ENCODE data around the gene M1AP. TPM values are rescaled to one million over a fixed set of nuclear protein-coding genes. Genes with fewer than 3 reads are reported as not detected.

M1AP gene
- total and polyA plus RNA-seq, 9 of the 15 experiments (the other 6 are each of a cell fraction or from before 2014, with no cell fraction given): 0.06 to 0.33 (median 0.11) TPM; not detected in 4

- no TSS peak for BruUV-seq (replicated peaks)
- Histone ChIP-seq H4K20me1 (replicated peaks; ENCODE audit: control insufficient read depth, insufficient read depth, low read length) (no peaks in the 10 kb centered on the region), H3K4me3 (no peak overlapping the region), H3K9me3 (replicated peaks; ENCODE audit: control insufficient read depth, insufficient read depth, low read depth, low read length) (no peaks in the 10 kb centered on the region), H3K79me2 (ENCODE audit: control insufficient read depth, insufficient read depth, low read length) (no peaks in the 10 kb centered on the region), H3K27ac (ENCODE audit: extremely low read depth, low read depth, low read length) (no peak overlapping the region), H3K9me1 (ENCODE audit: control insufficient read depth, insufficient read depth, low read length) (no peaks in the 10 kb centered on the region), H3K36me3 (ENCODE audit: control insufficient read depth, insufficient read depth, low read length) (no peaks in the 10 kb centered on the region), H3K9ac (ENCODE audit: insufficient read depth in 1 of 2, low read depth in 2 of 2, low read length in 2 of 2) (no peak overlapping the region), H3K4me2 (ENCODE audit: insufficient read depth, low read length) (no peak overlapping the region), H3K4me1 (replicated peaks in 1 of 2; ENCODE audit: control insufficient read depth in 2 of 2, insufficient read depth in 2 of 2, low read length in 2 of 2) (no peaks in the 10 kb centered on the region), H2AFZ (ENCODE audit: low read depth, low read length) (no peak overlapping the region), H3K27me3 (ENCODE audit: control insufficient read depth in 2 of 2, insufficient read depth in 2 of 2, low read length in 2 of 2) (peaks cover 3 to 15% of the 10 kb centered on the region in 2 experiments; a peak in 3 of 5 replicates)
- intact Hi-C loops (cut with micrococcal nuclease) (loop anchor here (10.0 kb wide), 1 partner anchor 719 kb away; no protein-coding TSS in a partner anchor), in situ Hi-C loops (cut with MboI) (loop anchor here (10.0 kb wide), 1 partner anchor 339 kb away; no protein-coding TSS in a partner anchor)
- no peak for DNase-seq (ENCODE audit: extremely low read depth in 1 of 4, low spot score in 3 of 4)
- FAIRE-seq: no peak
- 1% methylated on average over 4 of the region's 4 CpGs for WGBS (ENCODE audit: insufficient coverage, low coverage, missing lambda C conversion rate)
- no peak for ATAC-seq
- CTCF ChIA-PET (ENCODE audit: low intra/inter-chr PET ratio): no interaction called here
- TF ChIP-seq RBFOX2 (IDR thresholded peaks at IDR 0.05; ENCODE audit: low read depth, low read length): no peak
- TF ChIP-seq, protein P1, sequence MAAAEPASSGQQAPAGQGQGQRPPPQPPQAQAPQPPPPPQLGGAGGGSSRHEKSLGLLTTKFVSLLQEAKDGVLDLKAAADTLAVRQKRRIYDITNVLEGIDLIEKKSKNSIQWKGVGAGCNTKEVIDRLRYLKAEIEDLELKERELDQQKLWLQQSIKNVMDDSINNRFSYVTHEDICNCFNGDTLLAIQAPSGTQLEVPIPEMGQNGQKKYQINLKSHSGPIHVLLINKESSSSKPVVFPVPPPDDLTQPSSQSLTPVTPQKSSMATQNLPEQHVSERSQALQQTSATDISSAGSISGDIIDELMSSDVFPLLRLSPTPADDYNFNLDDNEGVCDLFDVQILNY (CRISPR knock-in tag; IDR thresholded peaks at IDR 0.05): no peak
- TF ChIP-seq UBTF (IDR thresholded peaks at IDR 0.05; ENCODE audit: borderline replicate concordance in 1 of 2, low read depth in 2 of 2, low read length in 2 of 2): no peak
- TF ChIP-seq PTTG1 (tag; IDR thresholded peaks at IDR 0.05; ENCODE audit: low read depth): no peak
- TF ChIP-seq DIDO1 (tag; IDR thresholded peaks at IDR 0.05; ENCODE audit: low read depth): no peak
- no peak for TF ChIP-seq PCBP1 (IDR thresholded peaks at IDR 0.05; ENCODE audit: low read depth, low read length, poor library complexity, severe bottlenecking)
- TF ChIP-seq GATA2 (CRISPR knock-in tag; IDR thresholded peaks at IDR 0.05): no peak
- no peak for TF ChIP-seq FOXP1 (CRISPR knock-in tag; IDR thresholded peaks at IDR 0.05)
- no peak for TF ChIP-seq ZNF79 (CRISPR knock-in tag; IDR thresholded peaks at IDR 0.05; ENCODE audit: low read depth)
- no peak for TF ChIP-seq ZFP30 (CRISPR knock-in tag; IDR thresholded peaks at IDR 0.05; ENCODE audit: borderline replicate concordance)
- no peak for TF ChIP-seq SAFB2 (IDR thresholded peaks at IDR 0.05; ENCODE audit: borderline replicate concordance, low read depth, low read length, severe bottlenecking)
- TF ChIP-seq KAT8 (IDR thresholded peaks at IDR 0.05; ENCODE audit: low read depth): no peak
- POLR2A ChIA-PET: interaction anchor here (0.9 kb wide), 1 partner anchor 181 kb away, joined by 3 read pairs; no protein-coding TSS in a partner anchor
These were observed 47.5 kb upstream of the M1AP start for GRCh38 chr2:74695663-74696062.
